Measurements from ENCODE around the gene NFKBIZ. TPM values are rescaled to one million over a fixed set of nuclear protein-coding genes. Genes with fewer than 3 reads are reported as not detected.

Gene NFKBIZ
- polyA plus RNA-seq, 1 of the 3 experiments (the other 2 are of a cell fraction), result 59.9 TPM

DNA sequence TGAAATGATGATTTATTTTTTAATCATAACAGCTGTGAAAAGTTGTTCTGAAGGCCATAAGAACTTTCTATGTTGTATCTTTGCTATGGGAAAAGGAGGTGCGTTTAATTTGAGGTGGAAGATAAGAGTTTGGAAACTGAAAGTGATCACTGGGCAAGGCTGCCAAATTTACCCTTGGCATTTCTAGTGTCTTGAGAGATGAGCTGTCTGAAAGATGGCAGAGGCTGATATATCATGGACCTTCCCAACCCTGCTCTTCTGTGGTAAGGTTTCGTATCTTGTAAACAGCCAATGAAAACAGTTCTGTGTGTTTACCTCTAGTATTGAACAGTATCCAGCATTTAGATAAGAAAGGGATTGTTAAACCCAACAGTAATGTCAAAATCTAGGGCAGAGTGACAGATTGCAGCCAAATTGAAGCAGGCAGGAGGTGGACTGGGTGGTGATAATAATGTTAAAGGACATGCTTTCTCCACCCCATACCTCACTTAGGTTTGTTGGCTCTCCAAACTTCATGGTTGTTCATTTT, 15.8 kb upstream of the NFKBIZ start:
- WGBS (ENCODE audit: low lambda C conversion rate), result 98% methylated on average over 2 of the region's 2 CpGs
- H3K4me1 ChIP-seq (ENCODE audit: control insufficient read depth in 1 of 2, insufficient read depth in 2 of 2, low read depth in 1 of 2, low read length in 1 of 2), result peaks cover 0 to 4% of the 10 kb centered on the region in 2 experiments
- H3K27ac ChIP-seq (ENCODE audit: low read depth in 2 of 2, low read length in 1 of 2), result no peak overlapping the region
- no peak for DNase-seq
- no peaks in the 10 kb centered on the region for H4K20me1 ChIP-seq (ENCODE audit: insufficient read depth)
- CTCF ChIA-PET, result interaction anchor here (0.6 to 1.2 kb wide), 3 partner anchors 8 to 1976 kb away, joined by 3 read pairs; no protein-coding TSS in a partner anchor
- peaks cover 0 to 4% of the 10 kb centered on the region in 2 experiments for H3K36me3 ChIP-seq (replicated peaks in 1 of 2; ENCODE audit: control insufficient read depth in 1 of 2, insufficient read depth in 2 of 2, low read length in 1 of 2)
- peaks cover 11% of the 10 kb centered on the region; the same call in 1 of the 2 replicates for H3K79me2 ChIP-seq (ENCODE audit: insufficient read depth)
- POLR2A ChIA-PET, result interaction anchor here (0.9 kb wide), 1 partner anchor 16 kb away, joined by 5 read pairs; the partner anchor contains the start of gene NFKBIZ
- H3K4me2 ChIP-seq, result no peak overlapping the region
- no peaks in the 10 kb centered on the region for H3K9me3 ChIP-seq
- no peak overlapping the region for H3K9ac ChIP-seq
- no peak overlapping the region for H2AFZ ChIP-seq (ENCODE audit: low read depth)
- H3K9me2 ChIP-seq, result no peaks in the 10 kb centered on the region
- TF ChIP-seq, protein P1, sequence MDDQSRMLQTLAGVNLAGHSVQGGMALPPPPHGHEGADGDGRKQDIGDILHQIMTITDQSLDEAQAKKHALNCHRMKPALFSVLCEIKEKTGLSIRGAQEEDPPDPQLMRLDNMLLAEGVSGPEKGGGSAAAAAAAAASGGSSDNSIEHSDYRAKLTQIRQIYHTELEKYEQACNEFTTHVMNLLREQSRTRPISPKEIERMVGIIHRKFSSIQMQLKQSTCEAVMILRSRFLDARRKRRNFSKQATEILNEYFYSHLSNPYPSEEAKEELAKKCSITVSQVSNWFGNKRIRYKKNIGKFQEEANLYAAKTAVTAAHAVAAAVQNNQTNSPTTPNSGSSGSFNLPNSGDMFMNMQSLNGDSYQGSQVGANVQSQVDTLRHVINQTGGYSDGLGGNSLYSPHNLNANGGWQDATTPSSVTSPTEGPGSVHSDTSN (IDR thresholded peaks at IDR 0.05), result peak; percentile 9; the same call in 1 of the 2 replicates
- TF ChIP-seq GATA2 (CRISPR knock-in tag; IDR thresholded peaks at IDR 0.05), result no peak
- no peak overlapping the region for H3K4me3 ChIP-seq (ENCODE audit: low read depth in 2 of 2, low read length in 1 of 2)
- H3F3A ChIP-seq (replicated peaks; ENCODE audit: insufficient read depth), result peaks cover 4% of the 10 kb centered on the region
- H3K27me3 ChIP-seq (ENCODE audit: insufficient read depth), result no peaks in the 10 kb centered on the region

DNA sequence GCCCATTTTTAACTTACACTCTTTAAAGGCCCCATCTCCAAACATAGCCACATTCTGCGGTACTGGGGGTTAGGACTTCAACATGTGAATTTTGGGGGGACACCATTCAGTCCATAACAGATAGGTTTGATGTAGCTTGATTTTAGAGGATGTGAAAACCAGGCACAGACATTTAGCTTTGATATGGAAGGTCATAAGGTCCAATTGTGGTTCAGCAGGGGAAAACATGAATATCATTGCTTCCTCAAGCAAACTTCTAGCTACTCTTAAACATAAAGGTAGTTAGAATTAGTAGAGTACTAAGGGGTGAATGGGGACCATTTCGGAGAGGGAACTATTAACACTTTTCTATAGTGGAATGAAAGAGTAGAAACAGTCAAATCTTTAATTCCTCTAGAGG, 13.6 kb upstream of the NFKBIZ start:
- H3K79me2 ChIP-seq (ENCODE audit: insufficient read depth), result no peaks in the 10 kb centered on the region
- WGBS (ENCODE audit: low lambda C conversion rate), result 90% methylated on average over 2 of the region's 2 CpGs

More for the DNA sequence above, 13.6 kb upstream of the NFKBIZ start:
- peaks cover 0 to 4% of the 10 kb centered on the region in 2 experiments for H3K36me3 ChIP-seq (replicated peaks in 1 of 2; ENCODE audit: control insufficient read depth in 1 of 2, insufficient read depth in 2 of 2, low read length in 1 of 2)
- TF ChIP-seq TCF12 (IDR thresholded peaks at IDR 0.05) (no peak), SMC3 (IDR thresholded peaks at IDR 0.05; ENCODE audit: low read depth, low read length) (no peak), EZH2phosphoT487 (IDR thresholded peaks at IDR 0.05; ENCODE audit: borderline replicate concordance, low read depth) (no peak), MXI1 (IDR thresholded peaks at IDR 0.05; ENCODE audit: low read depth, low read length) (no peak), TEAD4 (IDR thresholded peaks at IDR 0.05; ENCODE audit: borderline replicate concordance, insufficient read depth) (no peak), GATA2 (CRISPR knock-in tag; IDR thresholded peaks at IDR 0.05) (no peak), NRF1 (IDR thresholded peaks at IDR 0.05; ENCODE audit: low read depth, low read length) (no peak), JUND (IDR thresholded peaks at IDR 0.05) (no peak), TAF1 (IDR thresholded peaks at IDR 0.05; ENCODE audit: borderline replicate concordance, low read depth, low read length) (no peak)
- TF ChIP-seq, protein P2, sequence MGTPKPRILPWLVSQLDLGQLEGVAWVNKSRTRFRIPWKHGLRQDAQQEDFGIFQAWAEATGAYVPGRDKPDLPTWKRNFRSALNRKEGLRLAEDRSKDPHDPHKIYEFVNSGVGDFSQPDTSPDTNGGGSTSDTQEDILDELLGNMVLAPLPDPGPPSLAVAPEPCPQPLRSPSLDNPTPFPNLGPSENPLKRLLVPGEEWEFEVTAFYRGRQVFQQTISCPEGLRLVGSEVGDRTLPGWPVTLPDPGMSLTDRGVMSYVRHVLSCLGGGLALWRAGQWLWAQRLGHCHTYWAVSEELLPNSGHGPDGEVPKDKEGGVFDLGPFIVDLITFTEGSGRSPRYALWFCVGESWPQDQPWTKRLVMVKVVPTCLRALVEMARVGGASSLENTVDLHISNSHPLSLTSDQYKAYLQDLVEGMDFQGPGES (IDR thresholded peaks at IDR 0.05; ENCODE audit: low read depth, low read length), result no peak
- TF ChIP-seq, protein P3, sequence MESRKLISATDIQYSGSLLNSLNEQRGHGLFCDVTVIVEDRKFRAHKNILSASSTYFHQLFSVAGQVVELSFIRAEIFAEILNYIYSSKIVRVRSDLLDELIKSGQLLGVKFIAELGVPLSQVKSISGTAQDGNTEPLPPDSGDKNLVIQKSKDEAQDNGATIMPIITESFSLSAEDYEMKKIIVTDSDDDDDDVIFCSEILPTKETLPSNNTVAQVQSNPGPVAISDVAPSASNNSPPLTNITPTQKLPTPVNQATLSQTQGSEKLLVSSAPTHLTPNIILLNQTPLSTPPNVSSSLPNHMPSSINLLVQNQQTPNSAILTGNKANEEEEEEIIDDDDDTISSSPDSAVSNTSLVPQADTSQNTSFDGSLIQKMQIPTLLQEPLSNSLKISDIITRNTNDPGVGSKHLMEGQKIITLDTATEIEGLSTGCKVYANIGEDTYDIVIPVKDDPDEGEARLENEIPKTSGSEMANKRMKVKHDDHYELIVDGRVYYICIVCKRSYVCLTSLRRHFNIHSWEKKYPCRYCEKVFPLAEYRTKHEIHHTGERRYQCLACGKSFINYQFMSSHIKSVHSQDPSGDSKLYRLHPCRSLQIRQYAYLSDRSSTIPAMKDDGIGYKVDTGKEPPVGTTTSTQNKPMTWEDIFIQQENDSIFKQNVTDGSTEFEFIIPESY (IDR thresholded peaks at IDR 0.05; ENCODE audit: borderline replicate concordance, low read depth), result no peak
- H3K9ac ChIP-seq, result no peak overlapping the region
- ChIA-PET POLR2A (interaction anchor here (1.2 kb wide), 1 partner anchor 14 kb away, joined by 4 read pairs; the partner anchor contains the start of gene NFKBIZ), CTCF (interaction anchor here (0.9 kb wide), 1 partner anchor 394 kb away, joined by 3 read pairs; no protein-coding TSS in a partner anchor)
- no peak overlapping the region for H3K4me3 ChIP-seq (ENCODE audit: low read depth in 2 of 2, low read length in 1 of 2)
- no peak for DNase-seq
- H3K27me3 ChIP-seq (ENCODE audit: insufficient read depth), result no peaks in the 10 kb centered on the region
- H2AFZ ChIP-seq (ENCODE audit: low read depth), result no peak overlapping the region
- no peaks in the 10 kb centered on the region for H3K9me3 ChIP-seq
- no peak overlapping the region for H3K27ac ChIP-seq (ENCODE audit: low read depth in 2 of 2, low read length in 1 of 2)
- H4K20me1 ChIP-seq (ENCODE audit: insufficient read depth), result no peaks in the 10 kb centered on the region
- no peaks in the 10 kb centered on the region for H3K9me2 ChIP-seq
- no peaks in the 10 kb centered on the region; a peak in 1 of 4 replicates for H3K4me1 ChIP-seq (ENCODE audit: control insufficient read depth in 1 of 2, insufficient read depth in 2 of 2, low read depth in 1 of 2, low read length in 1 of 2)
- no peaks in the 10 kb centered on the region for H3F3A ChIP-seq (replicated peaks; ENCODE audit: insufficient read depth)
- H3K4me2 ChIP-seq, result no peak overlapping the region

Measured in SK-N-SH (cell line).